T follicular helper cell (primary cell): ENCODE data around the gene EIF4B.

ENCODE experiments used
- DNase-seq: peaks from one replicate; pipeline ENCODE4 v3.0.0-alpha.2; 2020; ENCODE audit warnings: low read depth

Gene EIF4B

DNA sequence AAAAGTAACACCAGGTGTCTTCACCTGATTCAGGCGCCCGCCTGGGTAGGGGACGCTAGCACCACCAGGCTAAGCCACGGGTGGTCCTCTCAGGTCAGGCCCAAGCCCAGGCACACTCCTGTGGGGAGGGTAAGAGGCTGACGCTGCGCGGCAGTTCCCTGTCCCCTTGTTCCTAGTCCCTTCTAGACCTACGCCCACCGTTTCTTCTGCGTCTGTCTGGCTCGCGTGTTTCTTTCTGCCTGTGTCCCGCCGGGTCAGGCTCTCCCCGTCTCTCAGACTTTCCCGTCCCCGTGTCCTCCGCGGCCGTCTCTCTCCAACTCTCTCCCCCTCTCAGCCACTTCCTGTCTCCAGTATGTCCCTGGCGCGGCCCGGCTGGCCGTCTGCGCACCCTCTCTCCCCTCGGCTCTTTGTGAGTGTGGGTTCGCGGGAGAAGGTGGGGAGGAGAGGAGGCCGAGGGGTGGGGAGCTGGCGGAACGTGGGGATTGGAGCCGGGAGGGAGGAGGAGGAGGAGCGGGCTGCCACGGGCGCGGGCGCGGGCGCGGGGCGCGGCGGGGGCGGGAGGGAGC lies 40.5 kb downstream of the EIF4B start:
- DNase-seq: peak; percentile 16

DNA sequence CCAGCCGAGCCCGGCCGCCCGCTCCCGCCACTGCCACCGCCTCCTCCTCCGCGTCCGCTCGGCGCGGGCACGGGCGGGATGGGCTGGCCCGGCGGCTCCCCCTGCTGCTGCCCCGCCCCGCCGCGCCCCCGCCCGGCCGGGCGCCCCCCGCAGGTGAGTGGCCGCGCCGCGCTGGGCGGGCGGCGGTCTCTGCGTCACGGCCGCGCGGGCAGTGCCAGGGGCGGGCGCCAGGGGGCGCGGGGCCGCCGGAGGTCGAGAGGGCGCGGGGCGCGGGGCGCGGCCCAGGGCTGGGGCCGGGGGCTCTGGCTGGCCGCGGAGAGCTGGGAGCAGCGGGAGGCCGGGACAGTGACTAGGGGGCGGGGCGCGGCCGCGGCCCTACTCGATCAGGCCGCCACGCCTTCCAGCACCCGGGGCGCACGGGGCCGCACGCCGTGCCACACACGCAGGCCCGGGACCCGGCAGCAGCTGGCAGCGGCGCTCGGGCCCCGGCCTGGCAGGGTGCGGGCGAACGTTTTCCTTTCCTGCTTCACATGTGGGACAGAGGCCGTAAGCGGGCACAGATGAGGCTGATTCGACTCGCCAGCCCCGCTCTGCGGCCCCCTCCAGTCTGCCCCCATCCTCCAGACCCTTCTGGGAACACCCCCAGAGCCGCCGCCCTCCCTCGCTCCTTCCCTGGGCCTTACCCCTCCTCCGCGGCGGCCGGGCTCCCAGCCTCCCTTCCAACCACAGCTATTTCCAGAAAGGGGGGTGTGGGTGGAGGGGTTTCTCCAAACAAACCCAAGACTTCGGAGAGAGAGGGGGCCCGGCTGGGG lies 41.2 kb downstream of the EIF4B start:
- DNase-seq: peak; percentile 58

GRCh38 chr12:53048033-53048779 lies 42.0 kb downstream of the EIF4B start:
- DNase-seq: no peak

GRCh38 chr12:53048780-53049401 lies 42.6 kb downstream of the EIF4B start:
- no peak for DNase-seq

GRCh38 chr12:53049571-53050318 lies 43.5 kb downstream of the EIF4B start, which contains the start of gene TNS2:
Gene TNS2 (plus strand): TSS chr12:53050065. CDS start chr12:53050186, 121 bp downstream.
- no peak for DNase-seq

- no peak for DNase-seq
Observed at GRCh38 chr12:53050426-53051057, 44.3 kb downstream of the EIF4B start.

DNA sequence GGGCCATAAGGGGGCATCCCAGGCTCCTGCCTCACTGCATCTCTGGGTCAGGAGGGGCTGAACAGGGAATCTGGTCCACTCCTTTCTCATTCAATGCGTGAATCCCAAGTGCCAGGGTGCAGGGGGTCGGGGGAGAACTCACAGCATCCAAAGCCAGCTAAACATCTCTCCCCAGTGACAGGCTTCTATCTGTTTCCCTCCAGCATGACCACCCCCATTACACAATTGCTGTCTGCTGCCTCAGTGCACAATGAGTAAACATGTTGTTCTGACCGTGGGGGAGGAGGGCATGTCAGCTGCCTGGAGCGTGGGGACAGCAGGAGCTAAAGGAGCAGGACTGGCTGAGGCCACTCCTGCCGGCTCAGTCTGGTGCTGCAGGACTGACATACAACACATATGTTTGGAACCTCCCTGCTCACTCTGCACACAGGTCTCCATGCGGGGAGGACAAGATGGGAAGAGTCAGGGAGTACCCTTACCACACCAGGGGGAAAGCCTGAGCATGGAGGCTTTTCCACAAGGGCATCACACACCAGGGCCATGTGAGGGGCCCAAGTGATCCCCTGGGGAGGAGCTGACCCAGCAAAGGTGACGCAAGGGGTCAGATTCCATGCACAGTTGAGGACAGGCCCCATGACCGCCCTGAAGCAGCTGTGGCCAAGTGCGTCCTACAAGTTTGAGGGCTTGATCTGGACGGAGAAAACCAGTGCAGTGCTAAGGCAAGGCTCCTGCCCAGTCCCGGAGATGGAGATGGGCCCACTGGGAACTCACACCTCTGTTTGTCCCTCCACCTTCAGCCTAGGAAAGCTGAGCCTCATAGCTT lies 45.0 kb downstream of the EIF4B start:
- no peak for DNase-seq

DNA sequence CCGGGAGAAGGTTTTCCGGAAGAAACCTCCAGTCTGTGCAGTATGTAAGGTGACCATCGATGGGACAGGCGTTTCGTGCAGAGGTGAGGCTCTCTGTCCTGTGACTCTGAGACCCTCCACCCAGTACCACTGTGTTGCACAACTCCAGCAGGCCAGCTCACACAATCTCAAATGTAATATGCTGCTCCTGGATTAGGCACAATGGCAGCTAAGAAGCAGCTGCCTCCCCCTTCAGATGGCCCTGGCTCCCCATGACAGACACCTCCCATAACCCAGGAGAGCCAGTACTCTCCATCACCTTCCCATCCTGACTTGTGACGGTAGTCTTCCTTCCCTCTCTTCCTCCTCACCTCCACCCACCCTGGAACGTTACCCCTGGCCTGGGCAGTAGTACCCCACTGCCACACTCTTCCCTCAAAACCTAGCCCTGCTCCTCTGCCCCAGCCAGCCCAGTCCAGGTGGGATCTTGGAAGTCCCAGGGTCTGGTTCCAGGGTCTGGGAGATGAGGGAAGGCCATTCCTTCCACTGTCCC lies 45.7 kb downstream of the EIF4B start:
- no peak for DNase-seq

DNA sequence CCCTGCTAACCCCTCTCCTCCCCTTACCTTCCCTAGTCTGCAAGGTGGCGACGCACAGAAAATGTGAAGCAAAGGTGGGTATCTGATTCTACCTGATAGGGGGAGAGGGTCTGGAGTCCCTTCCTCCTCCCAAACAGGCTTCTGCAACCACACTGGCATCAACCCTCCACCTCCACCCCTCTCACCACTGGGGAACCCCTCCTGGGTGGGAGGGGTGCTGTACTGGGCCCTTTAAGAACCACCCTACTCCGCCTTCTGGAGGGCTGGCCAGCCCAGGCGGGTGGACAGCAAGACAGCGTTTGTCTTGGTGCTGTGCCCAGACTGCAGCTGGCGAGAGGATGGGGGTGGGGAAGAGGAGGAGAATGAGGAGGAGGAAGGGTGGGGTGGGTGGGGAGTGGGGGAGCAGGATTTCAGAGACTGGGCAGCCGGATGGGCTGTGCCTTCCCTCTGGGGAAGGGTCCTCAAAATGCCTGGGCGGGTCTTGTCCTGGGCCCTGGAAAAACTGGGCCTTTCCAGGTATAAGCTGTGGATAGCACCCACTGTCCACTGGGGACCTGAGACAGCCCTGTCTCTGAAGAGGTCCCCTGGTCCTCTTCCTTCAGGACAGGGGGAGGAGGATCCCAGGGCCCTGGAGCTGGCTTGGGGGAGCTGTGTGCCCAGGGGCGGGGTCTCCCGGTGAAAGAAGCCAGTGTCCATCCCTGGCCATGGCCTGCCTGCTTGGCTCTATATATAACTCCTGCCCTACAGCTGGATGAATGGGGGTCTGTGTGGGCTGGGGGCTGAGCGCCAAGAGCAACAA lies 46.4 kb downstream of the EIF4B start:
- no peak for DNase-seq

GRCh38 chr12:53053218-53054111 lies 47.2 kb downstream of the EIF4B start:
- peak; percentile 52 for DNase-seq

- DNase-seq: peak; percentile 93
Observed at GRCh38 chr12:53054112-53054878, 48.0 kb downstream of the EIF4B start.

DNA sequence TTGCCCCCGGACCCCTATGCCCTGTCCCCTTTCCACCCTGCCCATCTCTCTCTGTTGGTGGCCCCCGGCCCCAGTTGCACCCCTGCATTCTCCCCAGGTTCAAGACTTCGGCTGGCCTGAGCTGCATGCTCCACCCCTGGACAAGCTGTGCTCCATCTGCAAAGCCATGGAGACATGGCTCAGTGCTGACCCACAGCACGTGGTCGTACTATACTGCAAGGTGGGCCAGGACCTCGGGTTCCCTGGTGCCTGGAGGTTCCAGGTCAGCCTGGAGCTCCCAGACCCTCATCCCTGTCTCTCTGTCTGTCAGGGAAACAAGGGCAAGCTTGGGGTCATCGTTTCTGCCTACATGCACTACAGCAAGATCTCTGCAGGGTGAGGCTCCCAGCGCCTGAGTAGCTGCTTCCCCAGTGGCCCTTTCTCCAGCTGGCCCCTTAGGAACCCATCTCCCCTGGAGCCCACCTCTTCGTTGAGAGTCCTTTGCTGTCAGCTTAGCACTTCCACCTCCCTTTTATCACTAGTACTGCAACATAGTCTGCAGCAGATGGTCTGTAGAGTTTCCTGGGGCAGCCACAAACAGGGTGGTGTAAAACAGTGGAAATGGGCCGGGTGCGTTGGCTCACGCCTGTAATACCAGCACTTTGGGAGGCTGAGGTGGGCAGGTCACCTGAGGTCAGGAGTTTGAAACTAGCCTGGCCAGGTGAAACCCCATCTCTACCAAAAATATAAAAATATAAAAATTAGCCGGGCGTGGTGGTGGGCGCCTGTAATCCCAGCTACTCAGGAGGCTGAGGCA lies 49.4 kb downstream of the EIF4B start:
- DNase-seq: no peak

DNA sequence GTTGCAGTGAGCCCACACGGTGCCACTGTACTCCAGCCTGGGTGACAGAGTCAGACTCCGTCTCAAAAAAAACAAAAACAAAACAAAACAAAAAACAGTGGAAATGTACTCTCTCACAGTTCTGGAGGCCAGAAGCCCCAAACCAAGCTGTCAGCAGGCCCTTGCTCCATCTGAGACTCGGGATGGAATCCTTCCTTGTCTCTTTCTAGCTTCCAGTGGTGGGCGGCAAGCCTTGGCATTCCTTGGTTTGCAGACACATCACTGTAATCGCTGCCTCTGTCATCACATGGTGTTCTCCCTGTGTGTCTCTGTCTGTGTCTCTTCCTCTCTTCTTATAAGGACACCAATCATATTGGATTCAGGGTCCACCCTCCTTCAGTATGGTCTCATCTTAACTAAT lies 50.0 kb downstream of the EIF4B start:
- DNase-seq: no peak

DNA sequence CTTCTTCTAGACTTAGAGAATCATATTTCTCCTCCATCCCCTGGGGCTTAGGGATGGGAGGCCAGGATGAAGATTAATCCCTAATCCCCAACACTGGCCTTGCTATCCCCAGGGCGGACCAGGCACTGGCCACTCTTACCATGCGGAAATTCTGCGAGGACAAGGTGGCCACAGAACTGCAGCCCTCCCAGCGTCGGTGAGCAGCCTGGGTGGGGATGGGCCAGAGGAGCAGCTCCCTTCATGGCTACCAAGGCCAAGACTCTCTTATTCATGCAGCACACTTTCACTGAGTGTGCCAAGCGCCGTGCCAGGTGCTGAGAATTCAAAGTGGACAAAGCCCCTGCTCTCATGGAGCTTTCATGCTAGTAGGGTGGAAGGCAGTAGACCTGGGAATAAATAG lies 50.6 kb downstream of the EIF4B start:
- no peak for DNase-seq

DNA sequence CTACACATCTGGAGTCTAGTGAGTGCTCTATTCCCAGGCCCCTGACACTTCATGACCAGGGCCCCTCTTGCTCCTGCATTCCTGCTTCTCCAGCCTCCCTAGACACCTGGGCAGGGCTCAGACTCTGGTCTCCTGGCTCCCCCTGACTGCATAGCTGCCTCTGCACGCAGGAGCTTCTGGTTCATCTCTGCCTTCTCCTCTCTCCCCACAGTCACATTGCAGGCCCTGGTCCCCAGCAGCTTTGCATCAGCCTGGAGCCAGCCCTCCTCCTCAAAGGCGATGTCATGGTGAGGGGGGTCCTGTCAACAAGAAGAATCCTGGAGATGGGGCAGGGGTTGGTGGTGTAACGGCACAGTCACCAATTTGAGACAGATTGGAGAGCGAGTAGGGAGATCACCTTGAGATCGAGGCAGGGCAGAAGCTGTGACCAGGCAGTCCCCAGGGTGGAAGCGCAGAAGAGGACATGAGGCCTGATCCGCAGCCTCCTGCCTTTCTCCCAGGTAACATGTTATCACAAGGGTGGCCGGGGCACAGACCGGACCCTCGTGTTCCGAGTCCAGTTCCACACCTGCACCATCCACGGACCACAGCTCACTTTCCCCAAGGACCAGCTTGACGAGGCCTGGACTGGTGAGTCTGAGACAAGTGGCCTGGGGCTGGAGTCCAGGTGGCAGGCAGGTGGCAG lies 51.7 kb downstream of the EIF4B start:
- no peak for DNase-seq
